Immature natural killer cell (primary cell): ENCODE results near the gene SCCPDH. TPM values are rescaled to one million over a fixed set of nuclear protein-coding genes. Genes with fewer than 3 reads are reported as not detected.

Experiments used
- DNase-seq, 3 donors: peaks; one replicate each; pipeline ENCODE4 v3.0.0; 2022; ENCODE audit warnings: mixed read lengths in 1 of 3
- H3K27ac Mint-ChIP-seq, 6 donors: one replicate each; pipeline ENCODE4 v1.8.0; 2020; ENCODE audit warnings: mixed read lengths in 6 of 6, mild to moderate bottlenecking in 5 of 6, inconsistent platforms in 4 of 6, moderate library complexity in 3 of 6
- H3K27me3 Mint-ChIP-seq, 3 donors: one replicate each; pipeline ENCODE4 v1.8.0; 2020 to 2021; ENCODE audit warnings: low read depth in 3 of 3, mild to moderate bottlenecking in 3 of 3, mixed read lengths in 3 of 3, moderate library complexity in 3 of 3, inconsistent platforms in 1 of 3
- H3K36me3 Mint-ChIP-seq, 3 donors: one replicate each; pipeline ENCODE4 v1.8.0; 2020; ENCODE audit warnings: mixed read lengths in 3 of 3, inconsistent platforms in 2 of 3, mild to moderate bottlenecking in 2 of 3
- H3K4me1 Mint-ChIP-seq, 2 donors: one replicate each; pipeline ENCODE4 v1.8.0; 2020; ENCODE audit warnings: inconsistent platforms in 2 of 2, mild to moderate bottlenecking in 2 of 2, mixed read lengths in 2 of 2, moderate library complexity in 1 of 2
- H3K4me3 Mint-ChIP-seq, 5 donors: one replicate each; pipeline ENCODE4 v1.8.0; 2020; ENCODE audit warnings: mild to moderate bottlenecking in 5 of 5, mixed read lengths in 5 of 5, inconsistent platforms in 3 of 5, moderate library complexity in 3 of 5
- H3K9me3 Mint-ChIP-seq, 6 donors: one replicate each; pipeline ENCODE4 v1.8.0; 2020; ENCODE audit warnings: mild to moderate bottlenecking in 6 of 6, mixed read lengths in 6 of 6, inconsistent platforms in 4 of 6, moderate library complexity in 3 of 6
- polyA plus RNA-seq, 3 donors: library from polyadenylated mRNA; unstranded; fragments of 300-500 nt; fragmentation: Illumina TruSeq; gene quantifications; one replicate each; pipeline ENCODE4 v1.2.3, GENCODE V29; 2021

SCCPDH gene
- polyA plus RNA-seq, 3 donors from 2014 or later: 21.0 to 35.6 (median 29.4) TPM

GRCh38 chr1:246771366-246771765, 47.2 kb downstream of the SCCPDH start:
- no peaks in the 10 kb centered on the region for H3K27me3 Mint-ChIP-seq
- no peaks in the 10 kb centered on the region for H3K9me3 Mint-ChIP-seq
- H3K4me1 Mint-ChIP-seq: no peaks in the 10 kb centered on the region
- no peak for DNase-seq
- H3K27ac Mint-ChIP-seq: no peak overlapping the region
- H3K36me3 Mint-ChIP-seq: peaks cover 19 to 35% (median 29%) of the 10 kb centered on the region in 3 donors
- H3K4me3 Mint-ChIP-seq: no peak overlapping the region

GRCh38 chr1:246772686-246773085, 48.5 kb downstream of the SCCPDH start:
- Mint-ChIP-seq H3K36me3 (peaks cover 17 to 37% (median 28%) of the 10 kb centered on the region in 3 donors), H3K27me3 (no peaks in the 10 kb centered on the region), H3K4me3 (no peak overlapping the region), H3K9me3 (no peaks in the 10 kb centered on the region), H3K4me1 (no peaks in the 10 kb centered on the region), H3K27ac (no peak overlapping the region)
- DNase-seq: no peak

- H3K36me3 Mint-ChIP-seq: peaks cover 17 to 37% (median 29%) of the 10 kb centered on the region in 3 donors
- DNase-seq: no peak
- no peaks in the 10 kb centered on the region for H3K4me1 Mint-ChIP-seq
- H3K27ac Mint-ChIP-seq: no peak overlapping the region
- H3K9me3 Mint-ChIP-seq: no peaks in the 10 kb centered on the region
- H3K27me3 Mint-ChIP-seq: no peaks in the 10 kb centered on the region
- H3K4me3 Mint-ChIP-seq: no peak overlapping the region
Measured at GRCh38 chr1:246773213-246773641, 49.0 kb downstream of the SCCPDH start.

GRCh38 chr1:246775531-246776385, 51.5 kb downstream of the SCCPDH start:
- Mint-ChIP-seq H3K36me3 (peaks cover 17 to 31% (median 25%) of the 10 kb centered on the region in 3 donors), H3K27ac (no peak overlapping the region), H3K27me3 (no peaks in the 10 kb centered on the region), H3K4me1 (no peaks in the 10 kb centered on the region), H3K4me3 (no peak overlapping the region), H3K9me3 (no peaks in the 10 kb centered on the region)
- no peak for DNase-seq

- H3K4me3 Mint-ChIP-seq: no peak overlapping the region
- peaks cover 17 to 29% (median 21%) of the 10 kb centered on the region in 3 donors for H3K36me3 Mint-ChIP-seq
- H3K27ac Mint-ChIP-seq: no peak overlapping the region
- H3K9me3 Mint-ChIP-seq: no peaks in the 10 kb centered on the region
- H3K27me3 Mint-ChIP-seq: no peaks in the 10 kb centered on the region
- H3K4me1 Mint-ChIP-seq: no peaks in the 10 kb centered on the region
- no peak for DNase-seq
Measured at GRCh38 chr1:246776923-246777322, 52.7 kb downstream of the SCCPDH start.

- peaks cover 8 to 9% of the 10 kb centered on the region in 2 donors for H3K4me1 Mint-ChIP-seq
- peaks cover 13 to 22% (median 14%) of the 10 kb centered on the region in 3 donors for H3K36me3 Mint-ChIP-seq
- no peaks in the 10 kb centered on the region for H3K9me3 Mint-ChIP-seq
- no peak for DNase-seq
- H3K27me3 Mint-ChIP-seq: peaks cover 0 to 3% (median 0%) of the 10 kb centered on the region in 3 donors
- H3K27ac Mint-ChIP-seq: no peak overlapping the region
- no peak overlapping the region for H3K4me3 Mint-ChIP-seq
Measured at GRCh38 chr1:246778663-246779062, 54.5 kb downstream of the SCCPDH start.

GRCh38 chr1:246779561-246780175, 55.5 kb downstream of the SCCPDH start:
- Mint-ChIP-seq H3K9me3 (no peaks in the 10 kb centered on the region), H3K4me1 (peaks cover 12 to 17% of the 10 kb centered on the region in 2 donors), H3K27ac (no peak overlapping the region), H3K4me3 (no peak overlapping the region), H3K36me3 (peaks cover 9 to 14% (median 11%) of the 10 kb centered on the region in 3 donors), H3K27me3 (peaks cover 0 to 4% (median 0%) of the 10 kb centered on the region in 3 donors)
- no peak for DNase-seq

- no peak overlapping the region for H3K4me3 Mint-ChIP-seq
- no peaks in the 10 kb centered on the region for H3K9me3 Mint-ChIP-seq
- H3K4me1 Mint-ChIP-seq: peaks cover 17 to 23% of the 10 kb centered on the region in 2 donors
- peaks cover 9 to 13% (median 11%) of the 10 kb centered on the region in 3 donors for H3K36me3 Mint-ChIP-seq
- no peak for DNase-seq
- peaks cover 0 to 6% (median 0%) of the 10 kb centered on the region in 3 donors for H3K27me3 Mint-ChIP-seq
- no peak overlapping the region for H3K27ac Mint-ChIP-seq
Measured at GRCh38 chr1:246780264-246780663, 56.1 kb downstream of the SCCPDH start.

GRCh38 chr1:246781212-246781611, 57.0 kb downstream of the SCCPDH start:
- Mint-ChIP-seq H3K4me1 (peaks cover 17 to 23% of the 10 kb centered on the region in 2 donors), H3K36me3 (peaks cover 4 to 9% (median 8%) of the 10 kb centered on the region in 3 donors), H3K4me3 (no peak overlapping the region), H3K27me3 (peaks cover 0 to 11% (median 0%) of the 10 kb centered on the region in 3 donors), H3K27ac (no peak overlapping the region), H3K9me3 (no peaks in the 10 kb centered on the region)
- DNase-seq: no peak

- peaks cover 17 to 23% of the 10 kb centered on the region in 2 donors for H3K4me1 Mint-ChIP-seq
- H3K9me3 Mint-ChIP-seq: no peaks in the 10 kb centered on the region
- H3K27me3 Mint-ChIP-seq: peaks cover 0 to 11% (median 0%) of the 10 kb centered on the region in 3 donors
- DNase-seq: no peak
- peak overlapping the region in 2 of 5 donors; percentile 18 to 24 for H3K4me3 Mint-ChIP-seq
- H3K27ac Mint-ChIP-seq: peak overlapping the region in 1 of 6 donors; percentile 66
- H3K36me3 Mint-ChIP-seq: peaks cover 0 to 3% (median 0%) of the 10 kb centered on the region in 3 donors
Measured at GRCh38 chr1:246782120-246782900, 58.1 kb downstream of the SCCPDH start.

GRCh38 chr1:246784621-246785493, 60.6 kb downstream of the SCCPDH start:
- Mint-ChIP-seq H3K9me3 (no peaks in the 10 kb centered on the region), H3K36me3 (peaks cover 0 to 3% (median 0%) of the 10 kb centered on the region in 3 donors), H3K27ac (no peak overlapping the region), H3K27me3 (peaks cover 0 to 11% (median 0%) of the 10 kb centered on the region in 3 donors), H3K4me1 (peaks cover 19 to 28% of the 10 kb centered on the region in 2 donors), H3K4me3 (peak overlapping the region; percentile 35 to 69 (median 45))
- DNase-seq: no peak

- DNase-seq: no peak
- Mint-ChIP-seq H3K4me3 (no peak overlapping the region), H3K27ac (no peak overlapping the region), H3K27me3 (peaks cover 0 to 11% (median 0%) of the 10 kb centered on the region in 3 donors), H3K9me3 (no peaks in the 10 kb centered on the region), H3K4me1 (peaks cover 19 to 28% of the 10 kb centered on the region in 2 donors), H3K36me3 (peaks cover 0 to 3% (median 0%) of the 10 kb centered on the region in 3 donors)
Measured at GRCh38 chr1:246785494-246786111, 61.4 kb downstream of the SCCPDH start.
